ENCODE measurements around the gene CCDC82. TPM values are rescaled to one million over a fixed set of nuclear protein-coding genes. Genes with fewer than 3 reads are reported as not detected.

Gene CCDC82
- total RNA-seq, 3 donors from 2014 or later, result 17.6 to 23.8 (median 20.7) TPM

DNA sequence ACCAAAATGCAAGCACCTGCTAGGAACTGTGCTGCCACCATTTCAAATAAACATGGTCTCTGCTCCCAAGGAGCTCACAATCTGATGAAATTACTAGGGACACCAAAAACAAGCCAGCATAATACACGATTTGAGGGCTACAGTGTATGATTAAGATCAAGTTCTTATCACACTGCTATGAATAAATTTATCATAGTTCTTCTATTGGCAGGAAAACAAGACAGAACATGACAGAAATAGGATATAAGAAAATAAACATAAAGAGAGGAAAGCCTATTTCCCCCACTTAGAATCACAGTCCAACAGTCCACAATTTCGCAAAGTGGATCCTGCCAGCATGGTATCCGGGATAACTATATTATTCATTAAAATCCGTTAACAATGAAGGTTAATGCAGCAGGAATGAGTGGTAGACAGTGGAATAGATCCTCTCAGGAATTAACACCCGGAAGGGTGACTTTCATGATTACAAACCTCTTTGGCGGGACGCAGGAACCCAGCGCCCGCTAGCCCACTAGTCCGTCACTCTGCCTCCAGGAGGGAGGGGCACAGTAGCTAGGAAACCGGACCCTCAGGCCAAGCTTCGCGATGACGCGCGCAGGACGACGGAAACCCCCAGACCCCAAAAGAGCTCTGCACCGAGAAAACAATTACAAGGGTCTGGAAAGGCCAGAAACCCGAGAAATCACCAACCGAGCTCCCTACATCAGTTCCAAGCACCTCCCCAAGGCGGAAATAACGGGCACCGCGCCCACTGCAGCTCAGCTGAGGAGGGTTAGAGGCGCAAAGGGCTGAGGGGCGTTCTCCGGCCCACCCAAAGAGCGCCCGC, 607 bp downstream of the CCDC82 start:
- no peak for DNase-seq
- no peaks in the 10 kb centered on the region for H3K27me3 Mint-ChIP-seq (ENCODE audit: low read depth)
- H3K4me3 Mint-ChIP-seq, result peak overlapping the region; percentile 97
- peaks cover 60% of the 10 kb centered on the region for H3K4me1 Mint-ChIP-seq (ENCODE audit: low read depth)
- peaks cover 11% of the 10 kb centered on the region for H3K9me3 Mint-ChIP-seq
- H3K36me3 Mint-ChIP-seq (ENCODE audit: insufficient read depth), result peaks cover 26% of the 10 kb centered on the region
- ATAC-seq, result peak; percentile 50 to 60

DNA sequence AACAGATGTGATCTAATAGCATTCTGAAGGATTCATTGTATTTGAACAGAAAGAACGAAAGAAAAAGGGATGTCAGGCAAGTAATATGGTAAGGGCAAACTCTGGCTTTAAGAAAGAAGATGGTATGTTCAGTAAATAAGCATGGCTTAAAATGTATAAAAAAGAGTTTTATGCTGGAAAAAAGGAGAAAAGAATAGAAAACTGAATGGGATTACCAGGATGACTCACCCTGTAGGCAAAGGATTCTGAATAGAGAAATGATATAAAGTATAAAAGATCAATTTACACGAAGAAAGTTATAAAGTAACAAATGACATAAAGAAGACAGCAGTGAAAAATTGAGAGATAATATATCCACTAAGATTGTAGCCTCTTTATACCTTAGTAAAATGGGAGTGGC, 4.5 kb downstream of the CCDC82 start:
- H3K4me3 Mint-ChIP-seq, result no peak overlapping the region
- peaks cover 25% of the 10 kb centered on the region for H3K36me3 Mint-ChIP-seq (ENCODE audit: insufficient read depth)
- H3K27me3 Mint-ChIP-seq (ENCODE audit: low read depth), result no peaks in the 10 kb centered on the region
- ATAC-seq, result no peak
- DNase-seq, result no peak
- H3K9me3 Mint-ChIP-seq, result no peaks in the 10 kb centered on the region
- H3K4me1 Mint-ChIP-seq (ENCODE audit: low read depth), result peaks cover 43% of the 10 kb centered on the region

DNA sequence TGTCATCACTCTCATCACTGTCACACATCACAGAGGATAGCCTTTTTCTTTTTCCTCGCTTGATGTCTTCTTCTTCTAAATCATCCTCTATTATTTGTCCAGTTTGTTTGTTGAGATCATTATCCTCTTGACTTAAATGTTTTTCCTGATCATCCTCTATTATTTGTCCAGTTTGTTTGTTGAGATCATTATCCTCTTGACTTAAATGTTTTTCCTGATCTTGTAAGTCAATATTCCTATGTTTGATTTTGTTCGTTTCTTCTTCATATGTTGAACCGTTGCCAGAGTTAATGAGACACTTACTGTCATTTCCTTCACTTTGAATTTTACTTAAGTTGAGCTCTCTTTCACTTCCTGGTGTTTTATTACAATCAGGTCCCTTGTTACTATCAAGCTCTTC, 5.6 kb downstream of the CCDC82 start:
- Mint-ChIP-seq H3K4me1 (ENCODE audit: low read depth) (peaks cover 42% of the 10 kb centered on the region), H3K4me3 (peak overlapping the region; percentile 61), H3K27me3 (ENCODE audit: low read depth) (no peaks in the 10 kb centered on the region), H3K9me3 (no peaks in the 10 kb centered on the region), H3K36me3 (ENCODE audit: insufficient read depth) (peaks cover 30% of the 10 kb centered on the region)
- ATAC-seq (no peak), DNase-seq (no peak)

DNA sequence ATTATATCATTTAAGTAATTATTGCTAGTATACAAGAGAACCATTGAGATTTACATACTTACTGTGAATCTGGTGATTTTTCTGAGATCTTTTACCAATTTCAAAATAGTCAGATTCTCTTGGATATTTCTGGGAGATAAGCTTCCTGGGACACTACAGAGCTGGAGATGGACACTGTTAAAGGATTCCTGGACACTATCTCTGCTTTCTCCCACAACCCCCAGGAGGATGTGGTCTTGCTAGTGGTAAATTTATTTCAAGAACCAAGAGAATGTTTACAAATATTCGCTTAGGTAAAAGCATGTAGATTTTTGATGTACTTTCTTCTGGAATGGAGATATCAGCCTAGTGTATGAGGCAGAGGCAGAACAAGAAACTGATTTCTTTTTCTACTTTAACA, 12.9 kb downstream of the CCDC82 start:
- ATAC-seq, result no peak
- no peaks in the 10 kb centered on the region for H3K4me1 Mint-ChIP-seq (ENCODE audit: low read depth)
- DNase-seq, result no peak
- H3K9me3 Mint-ChIP-seq, result no peaks in the 10 kb centered on the region
- H3K36me3 Mint-ChIP-seq (ENCODE audit: insufficient read depth), result peaks cover 33% of the 10 kb centered on the region
- H3K4me3 Mint-ChIP-seq, result no peak overlapping the region
- no peaks in the 10 kb centered on the region for H3K27me3 Mint-ChIP-seq (ENCODE audit: low read depth)

DNA sequence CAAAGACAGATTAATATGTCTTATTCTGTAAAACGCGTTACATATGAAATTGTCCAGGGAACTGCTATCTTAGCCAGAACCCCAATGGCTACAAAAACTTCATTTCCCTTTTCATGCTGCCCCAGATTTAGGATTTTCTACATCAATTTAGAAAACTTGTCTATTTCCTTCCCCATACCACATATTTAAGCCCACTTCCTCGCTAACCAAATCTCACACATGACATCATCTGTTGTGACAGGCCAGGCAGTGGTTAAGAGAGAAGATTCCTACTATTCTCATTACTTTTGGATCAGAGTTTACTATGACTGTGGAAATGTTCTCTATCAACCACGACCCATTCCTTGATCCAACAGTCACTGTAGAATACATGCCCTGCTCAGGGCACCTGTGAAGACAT, 15.9 kb downstream of the CCDC82 start:
- DNase-seq, result no peak
- Mint-ChIP-seq H3K4me3 (no peak overlapping the region), H3K4me1 (ENCODE audit: low read depth) (no peaks in the 10 kb centered on the region), H3K9me3 (no peaks in the 10 kb centered on the region), H3K36me3 (ENCODE audit: insufficient read depth) (peaks cover 34% of the 10 kb centered on the region), H3K27me3 (ENCODE audit: low read depth) (no peaks in the 10 kb centered on the region)
- no peak for ATAC-seq

DNA sequence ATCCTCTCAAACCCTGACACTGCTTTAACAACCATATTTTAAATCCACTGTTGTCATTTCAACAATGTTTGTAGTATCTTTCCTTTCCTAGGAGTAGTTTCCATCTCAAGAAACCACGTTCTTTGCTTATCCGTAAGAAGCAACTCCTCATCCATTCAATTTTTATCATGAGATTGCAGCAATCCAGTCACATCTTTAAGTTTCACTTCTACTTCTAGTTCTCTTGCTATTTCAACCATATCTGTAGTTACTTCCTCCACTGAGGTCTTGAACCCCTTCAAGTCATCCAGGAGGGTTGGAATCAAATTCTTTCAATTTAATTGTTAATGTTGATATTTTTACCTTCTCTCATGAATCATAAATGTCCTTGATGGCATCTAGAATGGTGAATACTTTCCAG, 22.4 kb downstream of the CCDC82 start:
- DNase-seq (no peak), ATAC-seq (no peak)
- no peak overlapping the region for H3K4me3 Mint-ChIP-seq
- H3K4me1 Mint-ChIP-seq (ENCODE audit: low read depth), result no peaks in the 10 kb centered on the region
- no peaks in the 10 kb centered on the region for H3K9me3 Mint-ChIP-seq
- peaks cover 25% of the 10 kb centered on the region for H3K36me3 Mint-ChIP-seq (ENCODE audit: insufficient read depth)
- H3K27me3 Mint-ChIP-seq (ENCODE audit: low read depth), result no peaks in the 10 kb centered on the region

DNA sequence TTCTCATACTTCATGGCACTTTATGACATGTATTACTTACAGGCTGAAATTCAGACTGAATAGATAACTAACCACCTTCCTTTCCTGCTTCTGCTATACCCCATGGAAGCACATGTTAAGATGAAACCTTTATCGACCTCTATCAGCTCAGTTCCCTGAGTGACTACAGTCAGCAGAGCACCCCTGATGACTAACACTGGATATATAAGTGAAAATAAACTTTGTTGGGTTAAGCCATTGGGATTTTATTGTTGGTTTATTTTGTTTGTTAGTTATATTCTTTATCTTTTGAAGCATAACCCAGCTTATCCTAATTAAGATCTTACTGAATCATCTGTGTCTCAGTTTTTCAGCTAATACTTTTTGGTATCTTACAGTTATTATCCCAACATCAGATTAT, 23.7 kb downstream of the CCDC82 start:
- Mint-ChIP-seq H3K9me3 (no peaks in the 10 kb centered on the region), H3K4me3 (no peak overlapping the region), H3K27me3 (ENCODE audit: low read depth) (no peaks in the 10 kb centered on the region), H3K4me1 (ENCODE audit: low read depth) (no peaks in the 10 kb centered on the region), H3K36me3 (ENCODE audit: insufficient read depth) (peaks cover 22% of the 10 kb centered on the region)
- no peak for ATAC-seq
- no peak for DNase-seq

DNA sequence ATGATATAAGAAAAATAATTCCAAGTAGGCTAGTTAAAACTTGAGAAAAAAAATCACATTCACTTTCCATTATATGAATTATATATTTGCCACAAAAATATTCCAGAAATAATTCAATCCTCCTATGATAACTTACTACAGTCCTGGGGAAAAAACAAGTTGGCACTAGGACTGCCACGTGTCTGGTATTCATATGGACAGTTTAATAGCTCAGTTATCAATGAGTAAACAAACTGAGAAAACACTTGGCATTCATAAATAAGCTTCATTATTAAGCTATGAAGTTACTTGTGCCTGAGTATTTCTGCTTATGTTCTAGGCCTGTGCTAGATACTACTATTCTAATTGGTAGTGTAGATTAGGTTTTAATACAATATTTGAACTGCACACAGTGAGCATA, 24.2 kb downstream of the CCDC82 start:
- H3K27me3 Mint-ChIP-seq (ENCODE audit: low read depth), result no peaks in the 10 kb centered on the region
- H3K4me3 Mint-ChIP-seq, result no peak overlapping the region
- H3K4me1 Mint-ChIP-seq (ENCODE audit: low read depth), result no peaks in the 10 kb centered on the region

DNA sequence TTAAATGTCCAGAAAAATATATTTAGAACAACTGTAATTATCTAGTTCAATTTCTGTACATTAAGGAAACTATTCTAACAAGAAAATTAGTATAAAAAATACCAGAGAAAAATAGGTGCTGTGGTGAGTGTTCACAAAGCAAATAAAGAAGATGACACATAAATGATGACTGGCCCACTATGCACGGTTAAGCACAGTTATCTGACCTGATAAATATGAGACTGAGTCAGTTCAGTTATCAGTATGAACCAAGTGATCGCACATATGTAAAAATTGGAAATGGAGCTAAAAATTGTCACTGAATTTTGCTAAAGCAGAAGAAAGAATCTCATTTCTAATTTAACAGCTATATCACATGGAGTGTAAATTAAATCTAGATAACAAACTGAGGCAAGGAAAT, 27.9 kb downstream of the CCDC82 start:
- no peaks in the 10 kb centered on the region for H3K27me3 Mint-ChIP-seq (ENCODE audit: low read depth)
- ATAC-seq (no peak), DNase-seq (no peak)
- H3K9me3 Mint-ChIP-seq, result no peaks in the 10 kb centered on the region
- H3K4me3 Mint-ChIP-seq, result no peak overlapping the region
- peaks cover 16% of the 10 kb centered on the region for H3K4me1 Mint-ChIP-seq (ENCODE audit: low read depth)
- H3K36me3 Mint-ChIP-seq (ENCODE audit: insufficient read depth), result peaks cover 24% of the 10 kb centered on the region

More for the DNA sequence above, 24.2 kb downstream of the CCDC82 start:
- peaks cover 19% of the 10 kb centered on the region for H3K36me3 Mint-ChIP-seq (ENCODE audit: insufficient read depth)
- ATAC-seq (no peak), DNase-seq (no peak)
- no peaks in the 10 kb centered on the region for H3K9me3 Mint-ChIP-seq

DNA sequence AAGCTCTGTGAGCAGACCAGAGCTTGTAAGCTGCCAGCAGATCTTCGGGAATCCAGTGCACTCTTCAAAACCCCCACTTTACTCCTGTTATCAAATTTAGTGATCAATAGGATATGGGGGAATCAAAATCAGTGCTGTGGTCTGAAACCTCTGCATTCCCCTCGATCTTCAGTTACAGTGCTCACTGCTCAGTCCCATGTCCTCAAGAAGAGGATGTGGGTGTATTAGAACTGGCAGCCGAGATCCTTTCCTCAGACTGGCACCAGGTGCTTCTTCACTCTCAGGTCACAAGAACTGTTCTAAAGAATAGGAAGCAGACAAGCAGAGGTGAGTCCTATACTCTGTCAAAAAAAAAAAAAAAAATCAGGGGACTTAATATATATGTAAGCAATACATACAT, 31.4 kb downstream of the CCDC82 start:
- H3K27me3 Mint-ChIP-seq (ENCODE audit: low read depth), result no peaks in the 10 kb centered on the region
- peaks cover 18% of the 10 kb centered on the region for H3K4me1 Mint-ChIP-seq (ENCODE audit: low read depth)
- ATAC-seq (peak in 1 of 2 donors; percentile 23), DNase-seq (no peak)
- no peaks in the 10 kb centered on the region for H3K9me3 Mint-ChIP-seq
- H3K36me3 Mint-ChIP-seq (ENCODE audit: insufficient read depth), result peaks cover 44% of the 10 kb centered on the region
- no peak overlapping the region for H3K4me3 Mint-ChIP-seq

DNA sequence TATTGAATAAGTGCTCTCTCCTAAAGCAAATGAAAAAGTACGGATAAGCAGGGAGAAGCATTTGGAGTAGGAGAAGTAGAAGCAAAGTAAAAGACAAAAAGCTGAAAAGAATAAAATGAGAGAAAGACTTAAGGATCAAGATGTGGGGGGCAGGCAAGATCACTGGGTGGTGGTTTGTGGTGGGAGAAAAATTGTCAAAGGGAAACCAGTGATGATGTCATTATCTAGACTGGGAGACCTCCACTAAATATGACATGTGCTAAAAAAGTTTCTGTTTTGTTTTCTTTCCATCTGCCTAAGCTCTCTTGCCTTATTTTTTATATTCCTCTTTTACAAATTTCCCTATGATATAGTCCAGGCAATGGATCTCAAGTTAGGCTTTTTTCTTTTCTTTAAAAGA, 31.9 kb downstream of the CCDC82 start:
- Mint-ChIP-seq H3K4me3 (no peak overlapping the region), H3K9me3 (no peaks in the 10 kb centered on the region), H3K27me3 (ENCODE audit: low read depth) (no peaks in the 10 kb centered on the region), H3K4me1 (ENCODE audit: low read depth) (peaks cover 18% of the 10 kb centered on the region), H3K36me3 (ENCODE audit: insufficient read depth) (peaks cover 44% of the 10 kb centered on the region)
- ATAC-seq, result peak; percentile 84 to 89
- no peak for DNase-seq

DNA sequence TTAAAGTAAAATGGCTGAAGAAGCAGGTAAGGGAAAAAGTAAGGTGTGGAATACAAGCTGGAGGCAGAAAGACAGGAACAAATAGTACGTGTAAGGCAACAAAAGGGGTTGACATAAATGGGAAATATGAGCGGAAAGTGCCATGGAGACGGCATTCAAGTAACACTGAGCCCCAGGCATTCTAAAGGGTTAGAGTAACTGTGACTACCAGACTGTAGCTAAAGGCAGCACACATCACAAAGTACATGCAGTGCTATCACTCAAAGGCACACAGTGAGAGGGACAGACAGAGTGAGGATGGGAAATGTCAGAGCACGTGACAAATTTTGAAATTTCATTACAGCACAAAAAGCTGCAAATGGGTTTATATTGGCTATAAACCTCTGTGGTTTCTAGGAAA, 32.9 kb downstream of the CCDC82 start:
- Mint-ChIP-seq H3K27me3 (ENCODE audit: low read depth) (no peaks in the 10 kb centered on the region), H3K9me3 (no peaks in the 10 kb centered on the region), H3K4me1 (ENCODE audit: low read depth) (peaks cover 18% of the 10 kb centered on the region), H3K4me3 (no peak overlapping the region), H3K36me3 (ENCODE audit: insufficient read depth) (peaks cover 43% of the 10 kb centered on the region)
- ATAC-seq, result no peak
- DNase-seq, result no peak

DNA sequence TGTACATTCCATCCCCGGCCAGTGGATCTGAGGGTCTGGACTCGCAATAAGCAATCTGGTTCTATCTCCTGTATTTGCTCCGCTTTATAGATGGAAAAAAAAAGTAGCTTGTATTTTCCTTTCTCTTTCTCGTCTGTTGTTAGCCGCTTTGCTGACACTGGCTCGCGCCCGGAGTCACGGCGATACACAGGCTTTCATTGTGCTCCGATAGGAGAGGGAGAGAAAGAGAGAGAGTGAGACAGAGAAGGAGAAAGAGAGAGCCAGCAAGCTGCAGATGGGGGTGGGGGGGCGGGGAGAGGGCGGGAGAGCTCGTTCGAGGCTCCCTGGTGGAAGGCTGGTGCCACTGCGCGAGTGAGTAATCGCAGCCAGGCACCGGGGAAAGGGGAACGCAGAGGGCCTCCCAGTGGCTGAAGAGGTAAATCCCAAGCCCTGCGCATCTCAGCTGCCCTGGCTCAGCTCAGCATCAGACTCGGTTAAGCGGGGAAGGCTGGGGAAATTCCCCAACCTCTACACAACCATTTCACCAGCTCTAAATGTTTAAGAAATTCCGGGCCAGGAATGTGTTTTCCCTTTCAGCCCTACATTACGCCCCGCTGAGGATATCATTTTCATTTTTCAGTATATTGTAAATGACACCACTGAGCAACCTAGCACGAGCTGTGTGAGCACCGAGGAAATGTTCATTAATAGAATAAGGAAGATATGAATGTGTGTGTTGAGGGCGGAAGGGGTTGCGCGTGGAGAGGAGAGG, 46.6 kb downstream of the CCDC82 start, which contains the start of gene MAML2:
Gene MAML2 (minus strand): TSS at position 235 of the 751 bp plus-strand sequence. CDS start 1,300 bp downstream, outside the sequence.
- H3K4me3 Mint-ChIP-seq, result peak within 1 kb of the TSS; percentile 99
- ATAC-seq, result peak; percentile 86 to 91
- H3K9me3 Mint-ChIP-seq, result no peaks in the 10 kb centered on the region
- H3K36me3 Mint-ChIP-seq (ENCODE audit: insufficient read depth), result peaks cover 12% of the 10 kb centered on the region
- peaks cover 33% of the 10 kb centered on the region for H3K4me1 Mint-ChIP-seq (ENCODE audit: low read depth)
- peak; percentile 91 for DNase-seq
- no peaks in the 10 kb centered on the region for H3K27me3 Mint-ChIP-seq (ENCODE audit: low read depth)

DNA sequence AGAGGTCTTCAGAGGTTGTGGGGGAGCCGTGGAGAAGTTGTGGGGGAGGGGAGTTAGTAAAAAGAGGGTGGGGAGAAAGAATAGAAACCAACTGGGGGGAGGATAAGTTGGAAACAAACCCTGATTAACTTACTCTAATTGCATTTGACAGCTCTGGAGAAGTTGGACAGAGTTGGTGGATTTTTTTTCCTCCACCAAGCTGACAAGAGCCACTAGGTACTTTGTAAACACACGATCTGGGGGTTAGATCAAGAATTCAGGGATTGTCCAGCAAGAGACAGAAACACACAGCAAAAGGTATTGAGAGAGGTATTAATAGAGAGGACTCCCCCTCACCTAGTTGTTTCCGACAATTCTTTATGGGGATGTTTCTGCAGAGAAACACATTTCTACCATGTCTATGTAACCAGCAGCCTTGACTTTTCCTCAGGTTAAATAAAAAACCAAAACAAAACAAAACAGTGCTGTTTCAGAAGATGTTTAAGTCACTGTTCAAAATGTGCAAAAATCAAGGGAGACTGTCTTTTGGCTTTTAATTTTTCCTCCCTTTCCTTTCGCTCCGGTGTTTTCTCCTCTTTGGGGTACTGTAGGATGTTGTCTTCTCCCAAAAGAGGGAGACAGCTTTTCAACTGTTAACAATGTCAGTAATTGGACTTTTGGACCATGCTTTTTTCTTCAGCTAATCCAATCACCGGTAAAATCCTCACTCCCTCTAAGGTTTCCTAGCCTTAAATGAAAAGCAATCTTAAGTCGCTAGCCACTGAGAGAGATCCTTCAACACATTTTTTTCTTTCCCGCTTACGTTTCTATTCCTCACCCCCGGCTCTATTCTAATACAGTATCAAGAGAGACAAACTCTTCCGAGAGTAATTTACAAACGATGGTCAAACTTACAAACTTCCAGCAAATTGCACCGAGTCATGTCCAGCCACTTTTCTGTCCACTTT, 47.4 kb downstream of the CCDC82 start:
- H3K4me1 Mint-ChIP-seq (ENCODE audit: low read depth), result peaks cover 42% of the 10 kb centered on the region
- peaks cover 19% of the 10 kb centered on the region for H3K36me3 Mint-ChIP-seq (ENCODE audit: insufficient read depth)
- H3K9me3 Mint-ChIP-seq, result no peaks in the 10 kb centered on the region
- DNase-seq (no peak), ATAC-seq (no peak)
- peak overlapping the region; percentile 99 for H3K4me3 Mint-ChIP-seq
- H3K27me3 Mint-ChIP-seq (ENCODE audit: low read depth), result no peaks in the 10 kb centered on the region

All from activated T-cell treated with anti-CD3 and anti-CD28 coated beads, Interleukin-2, amount 50 U/mL, for 4 hours (primary cell).